ENCODE measurements around the gene SLC6A18.

Gene SLC6A18

DNA sequence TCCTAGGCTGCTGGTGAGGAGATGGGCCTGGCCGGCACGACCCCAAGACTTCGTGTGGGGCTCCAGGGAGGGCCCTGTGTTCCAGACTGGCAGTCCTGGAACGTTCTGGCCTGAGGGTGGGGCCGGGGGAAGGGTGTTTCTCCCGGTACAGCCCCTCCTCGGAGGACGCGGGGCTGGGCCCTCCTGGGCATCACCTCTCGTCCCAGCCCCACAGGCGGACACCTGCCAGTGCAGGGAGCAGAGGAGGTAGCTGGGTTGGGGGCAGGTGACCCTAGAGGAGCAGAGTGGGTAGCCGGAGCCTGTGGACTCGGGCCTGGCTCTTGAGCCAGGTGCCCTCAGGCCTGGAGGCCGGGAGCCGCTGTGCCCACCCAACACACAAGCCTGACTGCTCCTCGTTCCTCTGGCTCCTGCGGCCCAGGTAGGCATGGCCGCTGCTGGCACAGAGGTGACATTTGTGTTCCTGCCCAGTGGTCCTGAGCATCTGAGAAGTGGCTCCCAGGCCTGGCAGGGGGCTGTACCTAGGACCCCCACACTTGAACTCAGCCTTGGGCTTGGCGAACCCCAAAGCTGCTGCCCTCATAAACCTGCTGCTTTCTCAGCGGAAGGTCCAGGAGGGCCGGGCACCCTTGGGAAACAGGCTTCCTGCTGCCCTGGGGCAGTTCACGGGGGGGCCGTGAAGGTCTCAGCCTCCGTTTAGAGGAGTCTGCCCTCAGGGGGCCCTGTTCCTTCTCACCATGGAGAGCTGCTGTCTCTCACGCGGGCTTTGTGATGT lies 23.0 kb upstream of the SLC6A18 start:
- no peak for DNase-seq (ENCODE audit: low read depth in 1 of 2, low spot score in 1 of 2)

GRCh38 chr5:1202798-1203185 lies 22.4 kb upstream of the SLC6A18 start:
- no peak for DNase-seq (ENCODE audit: low read depth in 1 of 2, low spot score in 1 of 2)

DNA sequence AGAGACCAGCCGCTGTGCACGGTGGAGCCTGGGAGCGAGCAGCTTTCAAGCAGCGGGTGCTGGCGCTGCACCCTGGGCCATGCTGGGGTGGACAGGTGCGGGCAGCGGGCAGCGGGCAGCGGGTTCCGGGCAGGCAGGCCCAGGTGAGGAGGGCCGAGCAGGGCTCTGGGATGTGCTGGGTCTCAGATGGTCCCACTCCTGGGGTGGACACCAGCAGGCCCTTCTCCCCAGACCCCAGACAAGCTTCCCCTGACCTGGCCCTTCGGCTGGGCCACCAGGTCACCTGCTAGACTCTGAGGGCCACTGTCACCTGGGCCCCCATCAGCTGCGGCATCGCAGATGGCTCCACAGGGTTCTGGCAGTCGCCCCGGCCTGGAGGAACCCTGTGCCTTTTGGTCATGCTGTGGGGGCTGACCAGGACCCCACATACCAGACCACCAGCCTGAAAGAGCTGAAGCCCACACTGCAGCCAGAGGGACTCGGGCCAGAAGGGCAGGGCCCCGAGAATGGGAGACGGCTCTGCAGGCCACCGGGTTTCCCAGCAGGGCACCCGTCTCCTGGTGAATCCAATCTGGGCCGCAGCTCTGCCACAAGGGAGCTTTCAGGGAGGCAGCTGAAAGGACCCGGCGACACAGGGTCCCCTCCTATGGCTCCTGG lies 21.7 kb upstream of the SLC6A18 start:
- no peak for DNase-seq (ENCODE audit: low read depth in 1 of 2, low spot score in 1 of 2)

DNA sequence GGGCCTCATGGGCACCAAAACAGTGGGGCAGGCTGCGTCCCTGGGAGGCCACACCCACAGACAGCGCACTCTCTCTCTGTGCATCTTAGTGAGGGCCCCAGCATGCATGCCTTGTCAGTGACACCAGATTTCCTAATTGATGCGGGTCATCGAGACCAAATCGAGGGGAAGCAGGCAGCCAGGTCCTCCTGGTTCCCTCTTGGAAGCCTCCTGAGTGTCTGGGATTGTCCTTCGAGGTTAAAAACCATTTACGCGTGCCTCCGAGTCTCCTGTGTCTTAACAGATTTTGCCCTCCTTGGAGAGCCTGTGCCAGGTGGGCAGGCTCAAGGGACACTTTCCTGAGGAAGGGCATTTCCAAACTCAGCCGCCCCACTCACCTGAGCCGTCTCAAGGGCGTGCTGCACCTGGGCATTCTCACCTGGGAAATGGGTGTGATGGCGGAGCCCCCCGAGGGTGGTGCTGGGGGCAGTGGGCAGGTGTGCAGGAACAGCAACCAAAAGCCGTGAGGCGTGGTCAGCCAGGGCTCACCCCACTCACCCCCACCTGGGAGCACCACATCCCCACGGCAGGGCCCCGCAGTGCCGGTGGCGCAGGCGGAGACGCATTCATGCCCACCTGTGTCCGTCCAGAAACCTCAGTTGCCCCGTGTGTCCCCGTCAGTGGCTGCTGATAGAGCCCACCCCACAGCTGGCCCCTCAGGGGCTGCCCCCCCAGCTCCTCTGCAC lies 21.1 kb upstream of the SLC6A18 start:
- no peak for DNase-seq (ENCODE audit: low read depth in 1 of 2, low spot score in 1 of 2)

DNA sequence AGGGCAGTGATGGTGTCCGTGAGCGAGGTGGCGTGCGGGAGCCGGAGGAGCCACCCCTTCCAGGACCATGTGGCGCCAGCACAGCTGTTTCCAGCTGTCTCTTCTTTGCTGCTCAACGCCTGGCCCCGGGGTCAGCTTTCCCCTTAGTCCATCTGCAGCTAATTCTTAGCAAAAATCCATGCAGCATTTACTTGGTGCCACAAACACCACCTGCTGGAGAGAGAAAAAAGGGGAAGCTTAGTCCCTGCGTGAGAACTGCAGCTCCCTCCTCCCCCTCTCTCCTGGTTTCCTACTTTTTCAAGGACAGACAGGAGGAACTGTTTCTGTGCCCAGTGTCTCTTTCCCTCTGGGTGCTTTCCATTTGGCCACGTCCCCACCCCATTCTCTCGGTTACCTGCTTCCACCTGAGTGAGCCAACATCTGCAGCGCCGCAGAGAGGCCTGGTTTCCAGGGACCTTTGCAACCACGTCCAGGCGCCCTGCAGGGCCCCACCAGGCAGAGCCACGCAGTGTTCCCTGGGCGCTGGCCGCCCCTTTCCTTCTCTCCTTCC lies 20.4 kb upstream of the SLC6A18 start:
- DNase-seq (ENCODE audit: low read depth in 1 of 2, low spot score in 1 of 2), result no peak

- DNase-seq (ENCODE audit: low read depth in 1 of 2, low spot score in 1 of 2), result no peak
These were observed 19.7 kb upstream of the SLC6A18 start for GRCh38 chr5:1205255-1206180.

DNA sequence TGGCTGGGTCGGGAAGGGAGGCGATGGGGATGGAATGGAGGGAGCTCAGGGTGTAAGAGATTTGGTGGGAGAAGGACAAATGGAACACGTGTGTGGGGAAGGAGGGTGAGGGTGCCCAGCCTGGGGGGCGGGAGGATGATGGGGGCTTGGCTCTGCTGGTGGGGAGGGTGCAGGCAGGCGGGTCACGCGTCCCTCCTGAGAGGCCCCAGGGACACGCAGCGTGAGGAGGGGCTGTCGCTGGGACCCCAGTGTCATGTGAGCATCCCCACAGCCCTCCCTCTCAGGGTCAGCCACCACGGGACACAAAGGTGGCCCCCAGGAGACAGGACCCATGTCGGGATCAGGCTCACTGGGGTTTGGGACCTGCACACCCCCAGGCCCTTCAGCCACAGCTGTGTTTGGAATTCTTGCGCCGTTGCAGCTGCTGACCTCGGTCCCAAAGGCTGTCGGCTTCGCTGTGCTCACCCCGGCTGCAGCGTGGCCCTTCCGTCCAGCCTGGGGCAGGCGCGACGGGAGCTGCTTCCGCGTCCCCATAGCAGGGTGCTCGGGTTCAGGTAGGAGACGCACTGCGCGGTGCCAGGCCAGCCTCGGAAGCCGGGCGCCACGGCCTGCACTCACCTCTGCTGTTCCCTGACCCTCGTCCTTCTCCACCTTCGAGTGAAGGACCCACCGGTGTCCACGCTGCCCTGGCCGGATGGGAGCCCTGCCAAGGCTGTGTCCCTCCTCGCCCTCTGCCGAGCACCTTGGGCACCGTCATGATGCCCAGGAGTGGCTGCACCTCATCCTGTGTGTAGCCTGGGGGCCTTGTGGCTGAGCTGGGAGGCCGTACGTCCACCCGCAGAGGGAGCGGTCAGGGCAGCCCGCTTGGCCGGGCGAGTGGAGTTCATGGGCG lies 18.4 kb upstream of the SLC6A18 start:
- no peak for DNase-seq (ENCODE audit: low read depth in 1 of 2, low spot score in 1 of 2)

GRCh38 chr5:1207555-1207954 lies 17.6 kb upstream of the SLC6A18 start:
- no peak for DNase-seq (ENCODE audit: low read depth in 1 of 2, low spot score in 1 of 2)

DNA sequence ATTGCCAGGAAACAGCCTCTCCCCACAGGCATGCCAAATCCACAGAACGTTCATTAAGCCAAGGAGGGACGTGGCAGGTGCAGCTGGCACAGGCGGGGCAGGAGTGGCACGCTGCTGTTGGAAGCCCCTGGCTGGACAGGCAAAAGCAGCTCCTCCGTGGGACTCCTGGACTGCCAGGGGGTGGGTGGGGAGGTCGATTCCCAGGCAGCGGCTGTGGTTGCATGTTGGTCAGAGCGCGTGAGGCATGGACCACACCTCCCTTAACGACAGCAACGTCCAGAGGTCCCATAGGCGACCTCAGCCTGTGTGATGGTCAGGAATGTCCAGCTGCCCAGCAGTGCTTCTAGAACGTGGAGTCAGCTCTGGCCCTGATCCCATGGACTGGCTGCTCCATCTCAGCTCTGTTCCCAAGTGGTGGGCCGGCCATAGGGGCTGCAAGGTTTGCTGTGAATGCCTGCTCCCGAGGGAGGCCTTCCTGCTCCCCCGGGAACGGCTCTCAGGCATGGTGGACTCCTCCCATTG lies 16.9 kb upstream of the SLC6A18 start:
- DNase-seq (ENCODE audit: low read depth in 1 of 2, low spot score in 1 of 2), result no peak

DNA sequence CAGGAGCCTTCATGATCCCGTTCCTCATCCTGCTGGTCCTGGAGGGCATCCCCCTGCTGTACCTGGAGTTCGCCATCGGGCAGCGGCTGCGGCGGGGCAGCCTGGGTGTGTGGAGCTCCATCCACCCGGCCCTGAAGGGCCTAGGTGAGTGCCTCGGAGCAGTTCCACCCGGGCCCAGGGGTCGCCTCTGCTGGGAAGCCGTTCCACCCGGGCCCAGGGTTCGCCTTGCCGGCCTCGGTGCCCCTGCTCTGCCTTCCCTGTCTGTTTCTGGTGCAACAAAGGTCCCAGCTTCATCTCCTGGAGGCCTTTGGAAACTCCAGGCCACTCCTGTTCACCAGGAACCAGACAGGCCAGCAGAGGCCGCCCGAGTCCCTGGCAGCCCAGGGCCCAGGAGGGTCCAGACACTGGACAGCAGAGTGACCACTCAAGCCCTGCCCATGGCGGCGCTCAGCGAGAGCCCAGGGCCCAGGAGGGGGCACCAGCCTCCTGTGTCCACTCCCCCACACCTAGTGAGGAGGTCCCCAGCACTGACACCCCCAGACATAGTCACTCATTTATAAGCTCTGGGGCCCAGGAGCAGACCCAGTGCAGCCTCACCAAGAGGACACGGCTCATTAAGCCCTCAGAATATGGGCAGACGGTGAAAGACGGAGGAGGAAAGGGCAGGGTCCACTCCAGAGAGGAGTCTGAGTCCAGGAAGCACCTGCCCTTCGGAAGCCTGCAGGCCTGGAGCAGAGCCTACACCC lies 16.3 kb upstream of the SLC6A18 start:
- no peak for DNase-seq (ENCODE audit: low read depth in 1 of 2, low spot score in 1 of 2)

- DNase-seq (ENCODE audit: low read depth in 1 of 2, low spot score in 1 of 2), result no peak
These were observed 15.7 kb upstream of the SLC6A18 start for GRCh38 chr5:1209489-1209852.

DNA sequence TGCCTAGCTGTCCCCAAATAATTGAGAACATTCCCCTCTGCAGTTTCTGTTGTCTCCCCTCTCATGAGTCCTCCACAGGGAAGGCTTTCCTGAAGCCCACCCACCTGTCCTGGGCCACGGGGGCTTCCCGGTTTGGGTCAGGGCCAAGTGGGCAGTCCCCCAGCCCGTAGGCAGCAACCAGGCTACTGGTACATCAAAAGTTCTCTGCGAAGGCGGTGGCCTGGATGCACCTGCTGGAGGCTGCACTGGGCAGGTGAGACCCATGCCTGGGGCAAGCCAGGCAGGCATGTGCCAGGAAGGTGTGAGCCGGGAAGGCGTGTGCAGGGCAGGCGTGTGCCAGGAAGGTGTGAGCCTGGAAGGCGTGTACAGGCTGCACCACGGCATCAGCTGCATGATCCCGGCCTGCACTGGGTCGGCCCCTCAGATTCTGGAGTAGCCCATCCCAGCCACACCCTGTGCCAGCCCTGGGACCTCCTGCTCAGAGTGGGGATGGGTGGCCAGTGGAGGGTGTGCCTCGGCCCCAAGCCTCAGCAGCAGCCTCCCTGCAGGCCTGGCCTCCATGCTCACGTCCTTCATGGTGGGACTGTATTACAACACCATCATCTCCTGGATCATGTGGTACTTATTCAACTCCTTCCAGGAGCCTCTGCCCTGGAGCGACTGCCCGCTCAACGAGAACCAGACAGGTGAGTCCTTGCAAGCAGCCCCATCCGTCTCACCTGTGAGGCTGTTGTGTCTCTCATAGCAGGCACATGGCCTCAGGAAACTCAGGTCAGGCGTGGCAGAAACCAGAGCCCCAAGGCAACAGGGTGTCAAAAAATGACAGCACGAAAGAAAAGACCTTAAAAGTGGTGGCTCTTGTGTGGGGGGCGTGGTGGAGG lies 15.0 kb upstream of the SLC6A18 start:
- DNase-seq (ENCODE audit: low read depth in 1 of 2, low spot score in 1 of 2), result no peak

DNA sequence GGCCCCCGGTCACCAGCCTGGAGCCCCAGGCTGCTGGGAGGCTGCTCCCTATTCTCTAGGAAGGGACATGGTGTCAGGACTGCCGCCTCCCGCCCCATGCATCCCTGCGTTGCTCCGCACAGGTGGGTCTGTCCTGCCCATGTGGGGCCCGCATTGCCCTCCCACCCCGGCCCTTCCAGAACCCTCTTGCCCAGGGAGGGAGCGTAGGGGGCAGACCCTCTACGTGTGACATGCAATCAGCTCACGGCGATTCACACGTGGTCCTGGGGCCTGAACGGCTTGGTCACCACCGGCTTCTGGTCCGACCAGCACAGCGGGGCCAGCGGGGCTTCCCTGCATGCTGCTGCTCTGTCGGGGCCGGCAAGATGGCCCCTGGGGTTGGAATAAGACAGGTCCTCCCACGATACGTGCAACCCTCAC lies 14.3 kb upstream of the SLC6A18 start:
- no peak for DNase-seq (ENCODE audit: low read depth in 1 of 2, low spot score in 1 of 2)

GRCh38 chr5:1211701-1212100 lies 13.5 kb upstream of the SLC6A18 start:
- DNase-seq (ENCODE audit: low read depth in 1 of 2, low spot score in 1 of 2), result no peak

GRCh38 chr5:1212271-1212670 lies 12.9 kb upstream of the SLC6A18 start:
- DNase-seq (ENCODE audit: low read depth in 1 of 2, low spot score in 1 of 2), result no peak

- no peak for DNase-seq (ENCODE audit: low read depth in 1 of 2, low spot score in 1 of 2)
These were observed 12.3 kb upstream of the SLC6A18 start for GRCh38 chr5:1212881-1213280.

- DNase-seq (ENCODE audit: low read depth in 1 of 2, low spot score in 1 of 2), result no peak
These were observed 11.5 kb upstream of the SLC6A18 start for GRCh38 chr5:1213508-1214162.

Measured in stimulated activated CD4-positive, alpha-beta T cell treated with anti-CD3 and anti-CD28 coated beads, Interleukin-15, amount 100 ng/mL, for 1 hour (primary cell).